ENCODE measurements around the gene TRABD2B. TPM values are rescaled to one million over a fixed set of nuclear protein-coding genes. Genes with fewer than 3 reads are reported as not detected.

The TRABD2B gene
- total and polyA plus RNA-seq, 2 of the 13 experiments (the other 11 are each of a cell fraction or from before 2014, with no cell fraction given) = 0.04 TPM; not detected in 1

GRCh38 chr1:47866601-47867437, 130.4 kb downstream of the TRABD2B start (continued):
- TF ChIP-seq ZNF660 (CRISPR knock-in tag; IDR thresholded peaks at IDR 0.05; ENCODE audit: borderline replicate concordance, low read depth) = no peak
- TF ChIP-seq NFIC (IDR thresholded peaks at IDR 0.05; ENCODE audit: low read length) = peak; percentile 77; the same call in 1 of the 2 replicates
- no peak for TF ChIP-seq ZSCAN12 (CRISPR knock-in tag; IDR thresholded peaks at IDR 0.05)
- TF ChIP-seq BRD4 (CRISPR knock-in tag; IDR thresholded peaks at IDR 0.05) = peak; percentile 80
- TF ChIP-seq SNAPC4 (CRISPR knock-in tag; IDR thresholded peaks at IDR 0.05) = peak; percentile 6; the same call in 1 of the 2 replicates
- no peak; the same call in 1 of the 2 replicates for TF ChIP-seq ZNF362 (CRISPR knock-in tag; IDR thresholded peaks at IDR 0.05; ENCODE audit: borderline replicate concordance)
- TF ChIP-seq ZNF331 (CRISPR knock-in tag; IDR thresholded peaks at IDR 0.05) = peak; percentile 71; the same call in 1 of the 2 replicates
- no peak for TF ChIP-seq ATAD3A (CRISPR knock-in tag; IDR thresholded peaks at IDR 0.05)
- TF ChIP-seq ZGPAT (CRISPR knock-in tag; IDR thresholded peaks at IDR 0.05) = peak; percentile 65; the same call in 1 of the 2 replicates
- no peak for TF ChIP-seq ZNF891 (CRISPR knock-in tag; IDR thresholded peaks at IDR 0.05)
- TF ChIP-seq ATRX (CRISPR knock-in tag; IDR thresholded peaks at IDR 0.05; ENCODE audit: borderline replicate concordance) = no peak
- TF ChIP-seq ZNF747 (CRISPR knock-in tag; IDR thresholded peaks at IDR 0.05; ENCODE audit: borderline replicate concordance) = peak; percentile 91; the same call in 1 of the 2 replicates
- peak; percentile 98 for TF ChIP-seq ZNF292 (CRISPR knock-in tag; IDR thresholded peaks at IDR 0.05; ENCODE audit: borderline replicate concordance, low read depth)
- peak; percentile 86; the same call in 1 of the 2 replicates for TF ChIP-seq HOXA3 (CRISPR knock-in tag; IDR thresholded peaks at IDR 0.05)
- TF ChIP-seq ZNF629 (CRISPR knock-in tag; conservative IDR thresholded peaks at IDR 0.05) = peak; percentile 46; the same call in 1 of the 2 replicates
- no peak for TF ChIP-seq NBN (conservative IDR thresholded peaks at IDR 0.05)
- 0 out of 2 replicates have a peak, but pooled peaks have one; percentile 43 for TF ChIP-seq NR2C2 (CRISPR knock-in tag; IDR thresholded peaks at IDR 0.05; ENCODE audit: borderline replicate concordance)
- TF ChIP-seq ATF4 (CRISPR knock-in tag; IDR thresholded peaks at IDR 0.05) = peak in 1 of 2 experiments; percentile 92; a peak in 2 of 4 replicates
- TF ChIP-seq AKAP8 (CRISPR knock-in tag; IDR thresholded peaks at IDR 0.05) = peak; percentile 49; the same call in 1 of the 2 replicates
- no peak for TF ChIP-seq ZNF775 (CRISPR knock-in tag; IDR thresholded peaks at IDR 0.05; ENCODE audit: borderline replicate concordance)
- peak; percentile 83; the same call in 1 of the 2 replicates for TF ChIP-seq HMG20A (CRISPR knock-in tag; IDR thresholded peaks at IDR 0.05; ENCODE audit: borderline replicate concordance)
